Adrenal gland (tissue), 12 donors: ENCODE results near the gene TRIP12. TPM values are rescaled to one million over a fixed set of nuclear protein-coding genes. Genes with fewer than 3 reads are reported as not detected.
A peak's percentile ranks its signal among the peaks of the same experiment; 100 is the strongest.
"Not testable (repeated sequence)": the region's sequence is repeated elsewhere in the genome, so short reads cannot be mapped to it uniquely, and the experiment has no call there.

Experiments
- DNase-seq, 7 donors: peaks; one replicate each; pipeline ENCODE4 v3.0.0-alpha.2; 2019 to 2020
- H3K27ac ChIP-seq, 5 donors: fragments of 200-600 bp; sonication (generic) in 4 of 5; 1 replicate in 3 of 5; 2 replicates in 2 of 5; pipeline versions ENCODE4 v1.5.1 to v1.8.0; 2016 to 2020; ENCODE audit warnings: mild to moderate bottlenecking in 1 of 5
- H3K27me3 ChIP-seq: fragments of 200-600 bp; 2 replicates; pipeline ENCODE4 v1.8.0; 2021
- H3K36me3 ChIP-seq, 2 donors: fragments of 200-600 bp; replicated peaks in 1 of 2; 1 replicate in 1 of 2; 2 replicates in 1 of 2; pipeline versions ENCODE4 v1.5.1 to v1.8.0; 2018 to 2022
- H3K4me1 ChIP-seq, 2 donors: fragments of 200-600 bp; replicated peaks in 1 of 2; 1 replicate in 1 of 2; 2 replicates in 1 of 2; pipeline versions ENCODE4 v1.5.1 to v1.8.0; 2018 to 2021
- H3K4me3 ChIP-seq, 4 donors: fragments of 200-600 bp; sonication (generic) in 3 of 4; one replicate each; pipeline ENCODE4 v1.5.1; 2016 to 2018
- H3K9me3 ChIP-seq, 3 donors: fragments of 200-600 bp; sonication (generic) in 1 of 3; replicated peaks in 1 of 3; 1 replicate in 2 of 3; 2 replicates in 1 of 3; pipeline versions ENCODE4 v1.5.1 to v1.8.0; 2016 to 2021
- POLR2A ChIP-seq, 2 donors: fragments of 450-650 bp; IDR thresholded peaks; one replicate each; pipeline ENCODE4 v1.6.1; 2017; ENCODE audit warnings: antibody characterized with exemption in 2 of 2, mild to moderate bottlenecking in 2 of 2, moderate library complexity in 1 of 2
- WGBS, 4 donors: extraction: QIAGEN DNeasy Blood & Tissue Kit in 2 of 4; methylation state at CpG; one replicate each; pipeline versions ENCODE4 v1.1.5 to v1.1.7; 2013 to 2017; 5-methylcytosine and 5-hydroxymethylcytosine counted together
- intact Hi-C, 2 donors: fragments of 100-400 bp; cut with DNase I; formaldehyde crosslinking; loops; one replicate each; pipeline versions ENCODE4 v1.14.1 to v1.15.0; 2022 to 2023
- polyA plus RNA-seq, 3 donors: library from polyadenylated mRNA; stranded (reverse); fragments of 200-250 nt in 2 of 3; fragments of 350-450 nt in 1 of 3; fragmentation: Illumina TruSeq in 1 of 3; extraction: RNeasy Lipid Tissue Mini Kit (QIAGEN cat#74804) in 1 of 3; gene quantifications; one replicate each; pipeline ENCODE4 v1.2.3, GENCODE V29; 2013 to 2014
- total RNA-seq, 9 donors: library from RNA; depleted of rRNA in 4 of 9; stranded (reverse); fragments of >200 nt in 4 of 9; fragments of 120-200 nt in 1 of 9; fragmentation: NEBNext Ultra II Directional in 1 of 9; extraction: Animal tissue kit (Norgen Biotek cat#: 25700) in 1 of 9; gene quantifications; one replicate each; pipeline versions ENCODE4 v1.1.0 to v1.2.4, GENCODE V29; 2013 to 2023
- TF ChIP-seq, protein P1 (sequence below), 6 experiments: fragments of 450-650 bp in 4 of 6; fragments of 200-600 bp in 2 of 6; sonication (generic) in 1 of 6; IDR thresholded peaks; 1 replicate in 5 of 6; 2 replicates in 1 of 6; pipeline versions ENCODE4 v1.5.1 to v1.8.0; 2016 to 2021; ENCODE audit warnings: antibody characterized with exemption in 6 of 6, mild to moderate bottlenecking in 2 of 6, moderate library complexity in 1 of 6
- donor health status: healthy with polysubstance abuse.
- donor health status: Bipolar disorder and iron deficiency.
- donor health status: DM: yes; HTN: yes; CAD: no.
- donor health status: DM: no; HTN: no; CAD: no.
- donor health status: DM: no; HTN: no; CAD: no.
- donor health status: DM: yes; HTN: yes; CAD: no.

TRIP12 gene
- total and polyA plus RNA-seq, 12 donors = 15.5 to 242 (median 146) TPM

DNA sequence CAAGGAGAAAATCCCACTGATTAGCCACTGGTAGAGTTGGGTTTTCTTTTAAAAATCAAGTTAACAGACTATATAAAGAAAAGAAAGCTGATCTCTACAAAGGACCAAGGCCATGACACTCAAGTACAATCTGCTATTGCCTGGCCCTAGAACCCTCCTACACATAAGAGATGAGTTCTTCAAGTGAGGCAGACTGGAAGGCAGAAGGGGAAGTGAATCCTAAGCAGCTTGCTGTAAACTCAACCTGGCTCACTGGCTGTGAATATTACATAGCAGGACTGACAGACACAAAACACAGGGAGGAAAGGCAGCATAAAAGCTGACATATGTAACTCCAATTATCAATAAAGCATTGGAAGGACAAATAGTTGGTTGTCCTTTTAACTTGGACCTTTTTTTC lies 65.4 kb downstream of the TRIP12 start:
- TF ChIP-seq, protein P1, sequence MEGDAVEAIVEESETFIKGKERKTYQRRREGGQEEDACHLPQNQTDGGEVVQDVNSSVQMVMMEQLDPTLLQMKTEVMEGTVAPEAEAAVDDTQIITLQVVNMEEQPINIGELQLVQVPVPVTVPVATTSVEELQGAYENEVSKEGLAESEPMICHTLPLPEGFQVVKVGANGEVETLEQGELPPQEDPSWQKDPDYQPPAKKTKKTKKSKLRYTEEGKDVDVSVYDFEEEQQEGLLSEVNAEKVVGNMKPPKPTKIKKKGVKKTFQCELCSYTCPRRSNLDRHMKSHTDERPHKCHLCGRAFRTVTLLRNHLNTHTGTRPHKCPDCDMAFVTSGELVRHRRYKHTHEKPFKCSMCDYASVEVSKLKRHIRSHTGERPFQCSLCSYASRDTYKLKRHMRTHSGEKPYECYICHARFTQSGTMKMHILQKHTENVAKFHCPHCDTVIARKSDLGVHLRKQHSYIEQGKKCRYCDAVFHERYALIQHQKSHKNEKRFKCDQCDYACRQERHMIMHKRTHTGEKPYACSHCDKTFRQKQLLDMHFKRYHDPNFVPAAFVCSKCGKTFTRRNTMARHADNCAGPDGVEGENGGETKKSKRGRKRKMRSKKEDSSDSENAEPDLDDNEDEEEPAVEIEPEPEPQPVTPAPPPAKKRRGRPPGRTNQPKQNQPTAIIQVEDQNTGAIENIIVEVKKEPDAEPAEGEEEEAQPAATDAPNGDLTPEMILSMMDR (IDR thresholded peaks at IDR 0.05) = no peak
- no peak for TF ChIP-seq POLR2A (IDR thresholded peaks at IDR 0.05)
- Histone ChIP-seq H3K4me3 (no peak overlapping the region), H3K27me3 (no peaks in the 10 kb centered on the region), H3K36me3 (peaks cover 0 to 18% of the 10 kb centered on the region in 2 donors), H3K4me1 (peaks cover 5 to 48% of the 10 kb centered on the region in 2 donors), H3K27ac (no peak overlapping the region), H3K9me3 (no peaks in the 10 kb centered on the region)
- intact Hi-C loops = no loop called here
- DNase-seq = no peak

DNA sequence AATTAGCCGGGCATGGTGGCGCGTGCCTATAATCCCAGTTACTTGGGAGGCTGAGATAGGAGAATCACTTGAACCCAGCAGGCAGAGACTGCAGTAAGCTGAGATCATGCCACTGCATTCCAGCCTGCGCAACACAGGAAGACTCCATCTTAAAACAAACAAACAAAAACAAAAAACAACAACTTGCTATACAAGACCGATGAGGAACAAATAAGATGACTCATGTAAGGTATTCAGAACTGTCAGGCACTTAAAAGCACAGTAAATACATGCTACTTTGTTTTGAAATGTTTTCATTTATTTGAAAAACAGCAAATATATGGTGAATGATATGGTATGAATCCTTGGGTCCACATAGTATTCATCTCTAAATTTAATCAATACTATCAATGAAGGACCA lies 66.7 kb downstream of the TRIP12 start:
- WGBS, 4 donors = 82 to 87% (median 86%) methylated on average over 5 of the region's 5 CpGs
- no peak for DNase-seq
- H3K27ac ChIP-seq = no peak overlapping the region
- peaks cover 0 to 42% of the 10 kb centered on the region in 2 donors for H3K4me1 ChIP-seq
- peaks cover 0 to 18% of the 10 kb centered on the region in 2 donors for H3K36me3 ChIP-seq
- no peaks in the 10 kb centered on the region for H3K9me3 ChIP-seq
- H3K27me3 ChIP-seq = no peaks in the 10 kb centered on the region
- no peak overlapping the region for H3K4me3 ChIP-seq
- TF ChIP-seq POLR2A (IDR thresholded peaks at IDR 0.05) = no peak
- TF ChIP-seq, protein P1 (IDR thresholded peaks at IDR 0.05) = no peak
- intact Hi-C loops = no loop called here

DNA sequence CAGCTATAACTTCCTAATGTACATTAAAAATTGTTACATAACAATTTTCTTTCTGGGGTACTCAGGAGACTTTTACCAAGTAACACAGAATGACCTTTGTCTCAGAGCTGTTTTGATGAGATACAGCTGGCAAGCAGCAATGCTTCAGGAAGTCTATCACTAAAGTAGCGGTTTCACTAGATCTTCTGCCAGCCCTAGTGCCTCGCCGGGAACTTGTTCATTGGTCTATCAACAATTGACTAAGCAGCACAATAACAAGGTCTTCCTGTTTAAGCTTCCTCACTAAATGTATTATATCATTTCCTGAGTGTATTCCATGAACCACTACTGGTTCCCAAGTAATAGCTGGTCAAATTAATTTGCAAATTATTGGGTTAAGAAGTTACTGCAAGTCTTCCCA lies 69.2 kb downstream of the TRIP12 start:
- H3K27me3 ChIP-seq = no peaks in the 10 kb centered on the region
- no peaks in the 10 kb centered on the region for H3K9me3 ChIP-seq
- H3K4me3 ChIP-seq = no peak overlapping the region
- TF ChIP-seq, protein P1 (IDR thresholded peaks at IDR 0.05) = no peak
- TF ChIP-seq POLR2A (IDR thresholded peaks at IDR 0.05) = no peak
- intact Hi-C loops = no loop called here
- no peaks in the 10 kb centered on the region for H3K36me3 ChIP-seq
- WGBS, 4 donors = 9 to 22% (median 13%) methylated on average over 3 of the region's 3 CpGs
- H3K27ac ChIP-seq = peak overlapping the region in 2 of 5 donors; percentile 22 to 26
- DNase-seq = peak in 6 of 7 donors; percentile 37 to 76 (median 46)
- H3K4me1 ChIP-seq = peaks cover 5 to 44% of the 10 kb centered on the region in 2 donors

DNA sequence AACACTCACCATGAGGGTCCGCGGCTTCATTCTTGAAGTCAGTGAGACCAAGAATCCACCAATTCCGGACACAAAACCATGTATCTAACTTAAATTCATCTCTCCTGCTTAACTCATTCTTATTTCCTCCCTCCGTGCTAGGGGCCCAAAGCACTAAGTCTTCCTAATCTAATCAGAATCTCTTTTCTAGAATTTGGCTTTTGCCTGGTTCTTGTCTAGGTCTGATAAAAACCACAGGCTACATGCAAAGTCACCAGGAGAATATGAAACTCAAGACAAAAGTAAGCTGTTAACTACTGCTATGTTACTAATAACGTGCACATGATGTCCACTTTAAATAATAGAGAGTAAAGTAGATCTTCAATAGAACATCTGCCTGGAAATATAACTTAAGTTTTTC lies 69.9 kb downstream of the TRIP12 start:
- 90 to 95% (median 92%) methylated on average over 5 of the region's 5 CpGs for WGBS, 4 donors
- peaks cover 8 to 45% of the 10 kb centered on the region in 2 donors for H3K4me1 ChIP-seq
- H3K27me3 ChIP-seq = no peaks in the 10 kb centered on the region
- no peak overlapping the region for H3K4me3 ChIP-seq
- H3K9me3 ChIP-seq = no peaks in the 10 kb centered on the region
- intact Hi-C loops = no loop called here
- DNase-seq = no peak
- no peak overlapping the region for H3K27ac ChIP-seq
- TF ChIP-seq, protein P1 (IDR thresholded peaks at IDR 0.05) = no peak
- no peak for TF ChIP-seq POLR2A (IDR thresholded peaks at IDR 0.05)
- no peaks in the 10 kb centered on the region for H3K36me3 ChIP-seq

DNA sequence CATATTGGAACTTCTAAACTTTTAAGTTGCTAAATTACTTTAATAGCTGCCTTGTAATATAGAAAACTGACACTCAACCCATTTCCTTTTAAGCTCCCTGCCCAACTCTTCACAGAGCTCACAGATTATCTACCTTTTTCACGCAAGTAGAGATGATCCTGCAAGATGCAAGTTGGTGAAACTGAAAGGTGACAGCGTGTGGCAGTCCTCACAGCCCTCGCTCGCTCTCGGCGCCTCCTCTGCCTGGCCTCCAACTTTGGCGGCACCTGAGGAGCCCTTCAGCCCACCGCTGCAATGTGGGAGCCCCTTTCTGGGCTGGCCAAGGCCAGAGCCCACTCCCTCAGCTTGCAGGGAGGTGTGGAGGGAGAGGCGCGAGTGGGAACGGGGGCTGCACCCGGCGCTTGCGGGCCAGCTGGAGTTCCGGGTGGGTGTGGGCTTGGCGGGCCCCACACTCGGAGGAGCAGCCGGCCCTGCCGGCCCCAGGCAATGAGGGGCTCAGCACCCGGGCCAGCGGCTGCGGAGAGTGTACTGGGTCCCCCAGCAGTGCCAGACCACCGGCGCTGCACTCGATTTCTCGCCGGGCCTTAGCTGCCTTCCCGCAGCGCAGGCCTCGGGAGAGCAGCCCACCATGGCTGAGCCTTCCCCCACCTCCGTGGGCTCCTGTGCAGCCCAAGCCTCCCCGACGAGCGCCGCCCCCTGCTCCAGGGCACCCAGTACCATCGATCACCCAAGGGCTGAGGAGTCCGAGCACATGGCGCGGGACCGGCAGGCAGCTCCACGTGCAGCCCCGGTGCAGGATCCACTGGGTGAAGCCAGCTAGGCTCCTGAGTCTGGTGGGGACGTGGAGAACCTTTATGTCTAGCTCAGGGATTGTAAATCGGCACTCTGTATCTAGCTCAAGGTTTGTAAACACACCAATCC lies 71.2 kb downstream of the TRIP12 start:
- WGBS, 4 donors = 96 to 98% (median 97%) methylated on average over 10 to 44 of the region's 44 CpGs

More for the DNA sequence above, 71.2 kb downstream of the TRIP12 start:
- H3K4me1 ChIP-seq = peaks cover 8 to 37% of the 10 kb centered on the region in 2 donors
- DNase-seq, H3K9me3 ChIP-seq, H3K27ac ChIP-seq, intact Hi-C loops, H3K27me3 ChIP-seq, H3K36me3 ChIP-seq, H3K4me3 ChIP-seq: not testable (repeated sequence)
